ENCODE results near the gene EPHB2. TPM values are rescaled to one million over a fixed set of nuclear protein-coding genes. Genes with fewer than 3 reads are reported as not detected.

EPHB2 gene
- total and polyA plus RNA-seq, 8 donors: 0.13 to 88.1 (median 2.6) TPM; not detected in 1

- H3K27me3 ChIP-seq: peaks cover 0 to 24% (median 0%) of the 10 kb centered on the region in 3 donors
- intact Hi-C loops (cut with DNase I; ENCODE audit: low total_unique reads): no loop called here
- 84 to 96% (median 87%) methylated on average over 5 of the region's 5 CpGs for WGBS, 5 donors
- H3K4me1 ChIP-seq: no peaks in the 10 kb centered on the region
- H3K27ac ChIP-seq: no peak overlapping the region
- DNase-seq: no peak
- H3K36me3 ChIP-seq: no peaks in the 10 kb centered on the region
- no peak overlapping the region for H3K4me3 ChIP-seq
- no peaks in the 10 kb centered on the region for H3K9me3 ChIP-seq
- no peak for TF ChIP-seq POLR2AphosphoS5 (IDR thresholded peaks at IDR 0.05)
- no peak for TF ChIP-seq POLR2A (IDR thresholded peaks at IDR 0.05)
Measured at GRCh38 chr1:22910986-22911651, 200.5 kb downstream of the EPHB2 start.

DNA sequence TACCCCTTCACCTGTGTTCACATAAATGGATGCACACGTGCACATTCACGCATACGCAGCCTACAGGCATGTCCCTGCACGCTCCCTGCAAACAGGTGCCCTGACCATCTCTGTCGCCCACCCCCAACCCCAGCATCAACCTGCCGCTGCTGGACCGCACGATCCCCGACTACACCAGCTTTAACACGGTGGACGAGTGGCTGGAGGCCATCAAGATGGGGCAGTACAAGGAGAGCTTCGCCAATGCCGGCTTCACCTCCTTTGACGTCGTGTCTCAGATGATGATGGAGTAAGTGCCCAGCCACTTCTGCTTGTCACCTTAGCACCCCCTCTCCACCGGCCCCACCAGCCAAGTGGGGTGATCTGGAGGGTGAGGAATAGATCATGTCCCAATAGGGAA, 201.7 kb downstream of the EPHB2 start:
- DNase-seq: no peak
- peaks cover 0 to 4% (median 0%) of the 10 kb centered on the region in 4 donors for H3K4me1 ChIP-seq
- intact Hi-C loops (cut with DNase I; ENCODE audit: low total_unique reads): no loop called here
- no peak overlapping the region for H3K27ac ChIP-seq
- no peaks in the 10 kb centered on the region for H3K36me3 ChIP-seq
- 93 to 96% (median 95%) methylated on average over 15 to 16 of the region's 16 CpGs for WGBS, 5 donors
- H3K4me3 ChIP-seq: no peak overlapping the region
- peaks cover 0 to 31% (median 0%) of the 10 kb centered on the region in 3 donors for H3K27me3 ChIP-seq
- TF ChIP-seq EP300 (IDR thresholded peaks at IDR 0.05) (no peak), POLR2AphosphoS5 (IDR thresholded peaks at IDR 0.05) (no peak), POLR2A (IDR thresholded peaks at IDR 0.05) (no peak), CTCF (IDR thresholded peaks at IDR 0.05) (no peak)
- H3K9me3 ChIP-seq: no peaks in the 10 kb centered on the region

DNA sequence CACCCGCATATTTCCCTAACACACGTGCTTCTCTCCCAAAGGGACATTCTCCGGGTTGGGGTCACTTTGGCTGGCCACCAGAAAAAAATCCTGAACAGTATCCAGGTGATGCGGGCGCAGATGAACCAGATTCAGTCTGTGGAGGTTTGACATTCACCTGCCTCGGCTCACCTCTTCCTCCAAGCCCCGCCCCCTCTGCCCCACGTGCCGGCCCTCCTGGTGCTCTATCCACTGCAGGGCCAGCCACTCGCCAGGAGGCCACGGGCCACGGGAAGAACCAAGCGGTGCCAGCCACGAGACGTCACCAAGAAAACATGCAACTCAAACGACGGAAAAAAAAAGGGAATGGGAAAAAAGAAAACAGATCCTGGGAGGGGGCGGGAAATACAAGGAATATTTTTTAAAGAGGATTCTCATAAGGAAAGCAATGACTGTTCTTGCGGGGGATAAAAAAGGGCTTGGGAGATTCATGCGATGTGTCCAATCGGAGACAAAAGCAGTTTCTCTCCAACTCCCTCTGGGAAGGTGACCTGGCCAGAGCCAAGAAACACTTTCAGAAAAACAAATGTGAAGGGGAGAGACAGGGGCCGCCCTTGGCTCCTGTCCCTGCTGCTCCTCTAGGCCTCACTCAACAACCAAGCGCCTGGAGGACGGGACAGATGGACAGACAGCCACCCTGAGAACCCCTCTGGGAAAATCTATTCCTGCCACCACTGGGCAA, 202.9 kb downstream of the EPHB2 start:
- intact Hi-C loops (cut with DNase I; ENCODE audit: low total_unique reads): no loop called here
- 74 to 79% (median 78%) methylated on average over 24 of the region's 24 CpGs for WGBS, 5 donors

DNA sequence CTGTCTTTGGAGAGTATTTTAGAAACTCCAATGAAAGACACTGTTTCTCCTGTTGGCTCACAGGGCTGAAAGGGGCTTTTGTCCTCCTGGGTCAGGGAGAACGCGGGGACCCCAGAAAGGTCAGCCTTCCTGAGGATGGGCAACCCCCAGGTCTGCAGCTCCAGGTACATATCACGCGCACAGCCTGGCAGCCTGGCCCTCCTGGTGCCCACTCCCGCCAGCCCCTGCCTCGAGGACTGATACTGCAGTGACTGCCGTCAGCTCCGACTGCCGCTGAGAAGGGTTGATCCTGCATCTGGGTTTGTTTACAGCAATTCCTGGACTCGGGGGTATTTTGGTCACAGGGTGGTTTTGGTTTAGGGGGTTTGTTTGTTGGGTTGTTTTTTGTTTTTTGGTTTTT, 203.5 kb downstream of the EPHB2 start:
- H3K27me3 ChIP-seq: peaks cover 0 to 31% (median 0%) of the 10 kb centered on the region in 3 donors
- no peak overlapping the region for H3K27ac ChIP-seq
- H3K36me3 ChIP-seq: no peaks in the 10 kb centered on the region
- H3K4me1 ChIP-seq: peaks cover 0 to 4% (median 0%) of the 10 kb centered on the region in 4 donors
- H3K9me3 ChIP-seq: no peaks in the 10 kb centered on the region
- no peak overlapping the region for H3K4me3 ChIP-seq
- TF ChIP-seq EP300 (IDR thresholded peaks at IDR 0.05): no peak
- TF ChIP-seq POLR2AphosphoS5 (IDR thresholded peaks at IDR 0.05): no peak
- no peak for TF ChIP-seq CTCF (IDR thresholded peaks at IDR 0.05)
- TF ChIP-seq POLR2A (IDR thresholded peaks at IDR 0.05): no peak
- 84 to 89% (median 86%) methylated on average over 10 of the region's 10 CpGs for WGBS, 5 donors
- intact Hi-C loops (cut with DNase I; ENCODE audit: low total_unique reads): no loop called here
- DNase-seq: no peak

More for the DNA sequence above, 202.9 kb downstream of the EPHB2 start:
- Histone ChIP-seq H3K4me3 (no peak overlapping the region), H3K9me3 (no peaks in the 10 kb centered on the region), H3K27ac (no peak overlapping the region), H3K36me3 (no peaks in the 10 kb centered on the region), H3K27me3 (peaks cover 0 to 31% (median 0%) of the 10 kb centered on the region in 3 donors), H3K4me1 (peaks cover 0 to 4% (median 0%) of the 10 kb centered on the region in 4 donors)
- no peak for DNase-seq
- TF ChIP-seq POLR2AphosphoS5 (IDR thresholded peaks at IDR 0.05): no peak
- no peak for TF ChIP-seq CTCF (IDR thresholded peaks at IDR 0.05)
- no peak for TF ChIP-seq POLR2A (IDR thresholded peaks at IDR 0.05)
- no peak for TF ChIP-seq EP300 (IDR thresholded peaks at IDR 0.05)
